Activated CD8-positive, alpha-beta memory T cell treated with anti-CD3 and anti-CD28 coated beads for 4 hours (primary cell): ENCODE measurements around the gene CACNG3.

ENCODE experiments used
- DNase-seq, 2 donors: peaks; one replicate each; pipeline ENCODE4 v3.0.0-alpha.2; 2020; ENCODE audit warnings: low read depth in 2 of 2

The CACNG3 gene

GRCh38 chr16:24394341-24394740 is 138.2 kb downstream of the CACNG3 start:
- DNase-seq, result no peak

DNA sequence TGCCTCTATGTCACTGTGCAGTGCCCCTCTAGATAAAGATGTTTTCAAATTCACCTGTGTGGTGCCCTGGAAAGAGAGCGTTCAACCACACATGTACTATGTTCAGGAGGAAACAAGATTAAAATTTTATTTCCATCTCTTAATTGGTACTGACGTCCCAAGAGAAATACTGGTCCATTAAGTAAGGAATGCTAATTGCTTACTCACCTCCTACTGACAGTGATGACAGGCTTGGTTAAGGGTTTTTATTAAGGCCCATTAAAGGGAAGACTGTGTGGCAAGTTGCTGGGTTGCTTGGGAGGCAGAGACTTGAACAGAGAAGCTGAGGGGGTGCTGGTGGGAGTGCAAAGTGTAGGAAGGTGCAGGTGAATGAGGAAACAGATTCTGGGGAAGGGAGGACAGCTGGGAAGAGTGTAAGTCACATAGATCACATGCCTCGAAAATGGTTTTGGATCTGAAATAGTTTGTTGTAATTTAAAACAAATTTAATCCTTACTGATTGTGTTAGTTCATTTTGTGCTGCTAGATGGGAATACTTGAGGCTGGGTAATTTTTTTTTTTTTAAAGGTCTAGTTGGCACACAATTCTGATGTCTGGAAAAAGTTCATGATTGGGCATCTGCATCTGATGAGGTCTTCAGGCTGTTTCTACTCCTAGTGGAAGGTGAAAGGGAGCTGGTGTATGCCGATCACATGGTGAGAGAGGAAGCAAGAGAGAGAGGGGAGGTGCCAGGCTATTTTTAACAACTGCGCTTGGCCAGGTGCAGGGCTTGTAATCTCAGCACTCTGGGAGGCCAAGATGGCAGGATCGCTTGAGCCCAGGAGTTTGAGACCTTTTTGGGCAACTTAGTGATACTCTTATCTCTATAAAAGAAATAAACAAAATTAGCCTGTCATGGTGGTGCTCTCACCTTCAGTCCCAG is 140.5 kb downstream of the CACNG3 start:
- no peak for DNase-seq

- DNase-seq, result no peak
These were observed 152.9 kb downstream of the CACNG3 start for GRCh38 chr16:24409045-24409444.
